Hematopoietic multipotent progenitor cell treated with erythropoietin and hydrocortisone succinate and interleukin-3 and kit ligand, for 4 days (in vitro differentiated cells): ENCODE measurements around the gene CAP2.
A peak's percentile ranks its signal among the peaks of the same experiment; 100 is the strongest.

Experiments used
- DNase-seq: peaks from one replicate; pipeline ENCODE4 v3.0.0-alpha.2; 2015

The CAP2 gene

DNA sequence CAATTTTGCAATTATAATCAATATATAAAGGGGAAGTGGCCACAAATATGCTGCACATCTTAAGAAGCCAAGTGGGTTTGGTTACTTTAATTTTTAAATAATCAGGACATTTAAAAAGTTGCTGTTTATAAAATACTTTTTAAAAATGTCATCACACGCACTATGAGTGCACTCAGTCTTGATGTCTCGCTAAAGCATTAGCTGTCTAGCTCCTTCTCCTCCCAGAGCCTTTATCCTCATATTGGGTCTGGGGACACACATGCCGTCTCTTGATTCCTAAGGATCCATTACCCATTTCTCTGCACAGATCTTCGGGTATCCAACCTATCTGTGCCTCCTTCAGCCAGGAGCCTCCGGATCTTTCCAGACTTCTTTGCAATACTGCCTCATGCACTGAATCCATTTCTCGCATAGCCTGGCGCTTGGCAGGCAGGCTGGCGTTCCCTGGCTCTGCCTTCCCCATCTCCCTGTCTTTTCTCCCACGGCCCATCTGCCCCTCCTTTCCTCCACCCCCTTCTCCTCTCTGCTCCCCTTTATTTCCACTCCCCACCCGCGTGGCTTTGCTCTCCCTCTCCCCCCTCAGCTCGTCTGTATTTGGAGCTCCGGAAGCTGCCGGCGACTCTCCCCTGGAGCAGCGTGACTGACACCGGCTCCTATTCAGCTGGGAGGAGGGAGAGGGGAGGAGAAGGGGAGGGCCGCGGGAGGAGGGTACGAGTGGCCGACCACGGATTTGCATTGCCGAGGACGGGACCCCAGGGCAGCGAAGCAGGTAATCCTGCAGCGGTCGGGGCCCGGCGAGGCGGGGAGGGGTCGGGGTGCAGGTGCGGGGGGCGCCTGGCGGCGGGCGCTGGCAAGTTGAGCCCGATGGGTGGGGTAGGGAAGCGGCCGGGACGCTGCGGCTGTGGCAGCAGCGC is at the start of gene CAP2:
Gene CAP2, plus strand, starts transcription at position 618 of the 914 bp plus-strand sequence. CDS start 27,961 bp downstream, outside the sequence.
- DNase-seq, result peak; percentile 34

GRCh38 chr6:17347012-17347411 is 46.4 kb upstream of the CAP2 start:
- DNase-seq, result no peak

DNA sequence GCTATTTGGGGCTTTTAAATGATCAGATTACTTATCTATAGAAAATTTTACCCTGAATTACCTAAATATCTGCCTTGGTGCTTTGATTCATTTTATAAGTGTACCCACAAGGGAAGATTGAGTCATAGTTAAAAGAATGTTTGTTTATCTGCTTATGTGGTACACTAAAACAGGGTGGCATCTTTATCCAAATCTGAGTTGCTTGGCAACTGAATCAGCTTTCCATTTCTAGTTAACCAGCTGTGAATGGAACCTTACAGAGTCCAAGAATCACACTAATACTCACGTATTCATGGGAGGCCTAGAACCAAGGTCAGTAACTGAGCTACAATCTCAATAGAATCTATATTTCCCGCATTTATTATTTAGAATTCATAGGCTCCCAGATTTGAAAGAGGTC is 44.0 kb upstream of the CAP2 start:
- no peak for DNase-seq

- DNase-seq, result no peak
Observed at GRCh38 chr6:17352302-17352701, 41.1 kb upstream of the CAP2 start.

GRCh38 chr6:17353440-17354175 is 39.8 kb upstream of the CAP2 start:
- no peak for DNase-seq

DNA sequence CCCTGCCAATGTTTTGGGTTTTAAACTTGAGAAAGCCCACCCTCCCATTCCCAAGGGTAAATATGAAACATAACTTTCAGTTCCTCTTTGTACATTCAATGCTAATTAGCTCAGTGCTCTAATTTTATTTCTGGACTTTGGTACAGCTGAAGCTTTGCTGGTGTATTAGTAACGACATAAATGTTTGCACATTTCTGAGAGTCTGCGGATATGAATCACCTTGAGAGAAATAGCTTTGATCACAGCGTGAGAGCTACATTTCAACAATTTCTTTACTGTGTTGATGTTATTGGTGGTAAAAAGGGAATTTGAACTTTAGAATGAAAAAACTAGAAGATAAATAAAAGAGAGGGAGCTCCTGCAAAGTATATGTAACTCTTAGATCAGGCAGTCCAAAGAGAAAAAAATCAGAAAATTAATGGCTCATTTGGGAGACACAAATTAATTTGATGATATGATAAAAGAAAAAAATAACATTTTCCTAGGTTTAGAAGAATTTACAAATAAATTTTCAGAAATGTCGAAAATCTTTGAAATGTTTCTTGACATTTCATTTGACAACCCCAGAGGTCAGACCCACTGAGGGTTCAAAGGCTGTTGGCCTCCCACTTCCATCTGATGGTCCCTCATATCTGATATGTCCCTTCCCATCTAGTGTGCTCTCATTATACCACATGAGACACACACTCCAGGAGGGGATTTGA is 38.5 kb upstream of the CAP2 start:
- DNase-seq, result no peak

GRCh38 chr6:17355404-17355774 is 38.0 kb upstream of the CAP2 start:
- DNase-seq, result no peak

GRCh38 chr6:17358515-17358914 is 34.9 kb upstream of the CAP2 start:
- DNase-seq, result no peak

GRCh38 chr6:17360564-17360963 is 32.8 kb upstream of the CAP2 start:
- DNase-seq, result no peak

DNA sequence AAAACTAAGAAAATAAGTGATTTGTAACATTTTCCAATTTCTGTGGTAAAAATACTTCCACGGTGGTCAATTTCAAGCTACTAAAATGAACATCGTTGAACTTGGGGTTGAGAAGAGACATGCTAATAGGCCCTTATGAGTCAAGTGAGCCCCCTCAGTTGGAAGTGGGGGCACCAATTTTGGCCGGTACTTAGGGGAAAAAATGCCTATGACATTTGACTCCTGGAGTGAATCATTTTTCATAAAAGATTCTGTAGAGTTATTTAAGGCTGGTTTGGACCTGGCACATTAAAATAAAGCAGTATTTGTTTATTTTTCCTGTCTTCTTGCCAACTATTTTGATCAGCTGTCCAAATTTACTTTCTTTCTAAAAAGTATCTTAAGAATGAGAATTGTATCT is 32.4 kb upstream of the CAP2 start:
- DNase-seq, result no peak

GRCh38 chr6:17365961-17366360 is 27.4 kb upstream of the CAP2 start:
- no peak for DNase-seq

- DNase-seq, result no peak
Observed at GRCh38 chr6:17367868-17368267, 25.5 kb upstream of the CAP2 start.

DNA sequence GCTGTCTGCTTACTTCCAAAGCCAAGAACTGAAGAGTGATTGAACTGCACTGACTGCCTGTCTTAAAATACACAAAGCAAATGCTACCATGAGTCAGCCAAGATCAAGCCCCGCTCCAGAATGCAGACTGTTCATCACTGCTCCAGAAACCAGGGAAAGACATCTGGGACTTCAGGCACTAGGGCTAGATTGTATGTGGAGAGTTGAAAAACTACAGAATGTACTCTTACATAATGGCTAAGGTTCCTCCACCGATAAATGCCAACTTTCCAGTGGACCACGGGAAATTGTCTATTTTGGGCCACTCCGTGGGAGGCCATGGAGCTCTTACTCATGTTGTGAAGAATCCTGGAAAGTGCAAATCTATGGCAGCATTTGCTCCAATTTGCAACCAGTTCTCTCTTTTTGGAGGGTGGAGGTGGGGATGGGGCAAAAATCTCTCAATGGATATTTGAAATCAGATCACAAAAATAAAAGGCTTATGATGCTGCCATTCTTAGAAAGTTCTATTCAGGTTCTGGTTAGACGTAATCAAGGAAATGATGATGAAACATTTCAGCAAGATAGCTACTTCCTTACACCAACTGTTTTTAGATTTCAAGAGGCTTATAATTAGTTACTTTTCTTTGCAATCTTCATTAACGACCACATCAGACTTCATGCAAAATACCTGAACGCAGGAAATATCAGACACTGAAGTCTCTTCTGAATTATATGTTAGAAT is 11.8 kb upstream of the CAP2 start:
- DNase-seq, result no peak

DNA sequence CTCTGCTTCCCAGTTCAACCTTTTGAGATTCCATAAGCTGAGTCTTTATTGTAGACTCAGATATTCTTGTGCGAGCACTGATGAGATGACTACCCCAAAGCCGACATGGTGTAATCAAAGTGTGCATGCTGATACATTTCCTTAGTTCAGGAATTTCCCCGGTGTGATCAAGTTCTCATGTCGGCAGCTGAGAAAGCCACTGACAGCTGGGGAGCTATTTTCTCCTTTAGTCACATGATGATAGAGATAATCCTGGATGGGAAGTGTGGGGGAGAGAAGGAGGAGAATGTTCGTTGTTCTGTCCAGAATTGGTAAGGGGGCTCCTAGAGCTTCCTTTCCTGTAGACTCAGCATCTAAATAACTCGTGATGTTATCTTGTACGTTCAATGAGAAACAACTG is 7.7 kb upstream of the CAP2 start:
- no peak for DNase-seq

GRCh38 chr6:17388365-17388764 is 5.0 kb upstream of the CAP2 start:
- DNase-seq, result no peak

DNA sequence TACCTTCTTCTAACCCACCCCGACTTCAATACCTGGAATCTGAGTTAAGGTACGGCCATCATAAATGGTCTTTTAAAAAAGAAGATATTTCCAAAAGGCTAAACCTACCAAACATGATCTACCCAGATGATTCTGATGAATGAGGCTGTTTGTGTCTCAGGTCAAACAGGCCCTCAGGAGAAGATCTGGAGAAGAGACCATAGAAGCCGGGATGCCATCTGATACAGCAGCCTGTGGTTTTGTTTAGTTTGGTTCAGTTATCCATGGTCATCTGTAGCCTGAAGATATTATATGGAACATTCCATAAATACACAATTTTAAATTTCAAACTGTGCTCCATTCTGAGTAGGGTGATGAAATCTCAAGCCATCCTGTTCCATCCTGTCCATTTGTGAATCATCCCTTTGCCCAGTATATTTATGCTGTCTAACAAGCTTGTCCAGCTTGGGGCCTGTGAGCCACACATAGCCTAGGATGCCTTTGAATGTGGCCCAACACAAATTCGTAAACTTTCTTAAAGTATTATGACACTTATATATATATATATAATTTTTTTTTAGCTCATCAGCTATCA is 4.0 kb upstream of the CAP2 start:
- DNase-seq, result no peak

DNA sequence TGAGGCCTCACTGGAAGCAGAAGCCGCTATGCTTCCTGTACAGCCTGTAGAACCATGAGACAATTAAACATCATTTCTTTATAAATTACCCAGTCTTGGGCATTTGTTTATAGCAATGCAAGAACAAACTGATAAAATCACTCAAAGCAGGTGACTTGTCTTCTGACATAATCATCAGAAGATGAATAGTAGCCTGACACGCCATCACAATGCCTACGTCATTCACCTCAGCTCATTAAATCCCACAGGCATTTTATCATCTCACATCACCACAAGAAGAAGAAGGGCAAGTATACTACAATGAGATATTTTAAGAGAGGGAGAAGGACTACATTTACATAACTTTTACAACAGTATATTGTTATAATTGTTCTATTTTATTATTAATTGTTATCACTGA is 3.1 kb upstream of the CAP2 start:
- no peak for DNase-seq

DNA sequence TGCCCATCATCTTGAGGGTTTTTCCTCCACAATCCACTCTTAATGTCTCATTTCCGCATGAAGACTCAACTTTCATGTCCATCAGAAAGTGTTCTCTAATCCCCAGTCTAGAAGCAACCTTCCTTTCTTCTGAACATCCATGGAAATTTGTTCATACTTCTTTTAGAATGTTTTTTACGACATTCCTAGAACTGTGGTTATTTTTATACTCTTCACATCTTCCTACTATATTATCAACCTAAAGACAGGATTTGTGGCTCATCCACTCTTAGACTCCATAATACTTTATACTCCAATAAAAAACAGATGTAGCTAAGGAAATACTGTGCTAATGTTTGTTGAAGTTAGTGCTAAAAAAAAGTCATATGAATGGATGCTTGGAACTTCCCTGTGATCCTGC is 1.4 kb upstream of the CAP2 start:
- DNase-seq, result no peak

GRCh38 chr6:17393892-17394631 is 667 bp downstream of the CAP2 start:
- peak; percentile 10 for DNase-seq

GRCh38 chr6:17395112-17395511 is 1.7 kb downstream of the CAP2 start:
- DNase-seq, result no peak

DNA sequence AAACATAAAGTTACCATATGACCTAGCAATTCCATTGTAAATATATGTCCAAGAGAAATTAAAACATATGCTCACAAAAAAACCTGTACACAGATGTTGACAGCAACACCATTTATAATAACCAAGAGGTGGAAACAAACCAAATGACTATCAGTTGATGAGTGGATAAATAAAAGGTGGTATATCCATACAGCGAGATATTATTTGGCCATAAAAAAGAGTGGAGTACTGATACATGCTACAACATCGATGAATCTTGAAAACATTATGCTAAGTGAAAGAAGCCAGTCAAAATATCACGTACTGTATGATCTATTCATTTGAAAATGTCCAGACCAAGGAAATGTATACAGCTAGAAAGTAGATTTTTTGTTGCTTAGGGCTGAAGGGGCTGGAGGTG is 2.9 kb downstream of the CAP2 start:
- no peak for DNase-seq

DNA sequence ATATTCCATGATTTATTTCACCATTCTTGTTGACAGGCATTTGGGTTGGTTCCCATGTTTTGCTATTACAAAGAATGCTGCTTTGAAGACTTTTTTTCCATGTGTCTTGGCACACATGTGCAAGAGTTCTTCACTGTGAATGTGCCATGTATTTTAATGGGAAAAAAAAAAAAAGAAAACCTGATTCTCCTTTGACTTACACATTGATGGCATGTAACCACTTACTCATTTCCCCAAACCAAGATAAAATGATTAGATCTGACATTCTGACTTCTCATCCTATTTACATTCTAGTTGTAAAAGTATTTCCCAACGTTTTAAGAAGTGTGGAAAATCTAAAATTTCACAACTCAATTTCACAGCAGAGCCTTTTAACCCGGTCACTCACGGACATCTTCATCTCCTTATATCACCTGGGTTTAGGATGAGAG is 4.4 kb downstream of the CAP2 start:
- no peak for DNase-seq
